Measurements from ENCODE around the gene ALPI.

The ALPI gene

GRCh38 chr2:232485757-232486557, 30.0 kb downstream of the ALPI start:
- no peak for DNase-seq

GRCh38 chr2:232486558-232487384, 30.8 kb downstream of the ALPI start:
- DNase-seq: no peak

GRCh38 chr2:232487385-232488096, 31.6 kb downstream of the ALPI start, which contains the start of gene ECEL1:
TSS of gene ECEL1 (minus strand) at chr2:232487834. CDS start at chr2:232486653, 1,181 bp downstream.
- DNase-seq: no peak

- DNase-seq: no peak
These were observed 32.3 kb downstream of the ALPI start for GRCh38 chr2:232488097-232488711.

GRCh38 chr2:232488721-232489300, 32.9 kb downstream of the ALPI start:
- DNase-seq: no peak

- DNase-seq: no peak
These were observed 33.7 kb downstream of the ALPI start for GRCh38 chr2:232489516-232490220.

- no peak for DNase-seq
These were observed 34.5 kb downstream of the ALPI start for GRCh38 chr2:232490221-232491138.

GRCh38 chr2:232491139-232491780, 35.3 kb downstream of the ALPI start:
- no peak for DNase-seq

- no peak for DNase-seq
These were observed 36.4 kb downstream of the ALPI start for GRCh38 chr2:232492236-232492848.

- no peak for DNase-seq
These were observed 37.2 kb downstream of the ALPI start for GRCh38 chr2:232492963-232493700.

GRCh38 chr2:232493701-232494474, 37.9 kb downstream of the ALPI start:
- no peak for DNase-seq

GRCh38 chr2:232494542-232494941, 38.6 kb downstream of the ALPI start:
- no peak for DNase-seq

- no peak for DNase-seq
These were observed 39.3 kb downstream of the ALPI start for GRCh38 chr2:232495292-232495691.

- no peak for DNase-seq
These were observed 40.7 kb downstream of the ALPI start for GRCh38 chr2:232496501-232497270.

- DNase-seq: no peak
These were observed 41.4 kb downstream of the ALPI start for GRCh38 chr2:232497348-232497747.

- no peak for DNase-seq
These were observed 42.5 kb downstream of the ALPI start for GRCh38 chr2:232498452-232498851.

GRCh38 chr2:232501331-232501771, 45.4 kb downstream of the ALPI start:
- no peak for DNase-seq

Data from C1 segment of cervical spinal cord (tissue), 14 donors.